GM19240 (cell line): ENCODE results near the gene SMIM22.

ENCODE experiments used
- DNase-seq: peaks from one replicate; pipeline ENCODE4 v3.0.0; 2011; ENCODE audit warnings: low spot score; ENCODE audit not compliant: insufficient read length

SMIM22 gene

GRCh38 chr16:4795828-4796572 is 831 bp downstream of the SMIM22 start:
- no peak for DNase-seq

- no peak for DNase-seq
Measured at GRCh38 chr16:4796982-4797804, 2.0 kb downstream of the SMIM22 start.

DNA sequence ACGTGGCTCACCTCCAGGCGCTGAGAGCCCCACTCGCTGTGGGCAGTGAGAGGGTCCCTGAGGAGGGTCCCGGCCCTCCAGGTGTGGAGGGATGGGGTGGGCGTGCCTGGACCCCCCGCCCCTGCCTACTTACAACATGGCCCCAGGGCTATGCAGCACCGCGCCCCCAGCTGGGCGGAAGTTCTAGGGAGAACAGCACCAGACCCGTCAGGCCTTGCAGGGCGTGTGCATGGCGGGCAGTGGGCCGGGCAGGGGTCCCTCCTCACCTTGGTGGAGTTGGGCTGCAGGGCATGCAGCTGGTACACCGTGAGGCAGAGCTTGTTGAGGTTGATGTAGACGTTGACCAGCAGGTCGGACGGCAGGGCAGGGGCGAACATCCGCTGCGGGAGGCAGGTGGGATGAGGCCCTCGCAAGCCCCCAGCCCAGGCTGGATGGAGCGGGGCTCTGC is 2.7 kb downstream of the SMIM22 start:
- DNase-seq = no peak

DNA sequence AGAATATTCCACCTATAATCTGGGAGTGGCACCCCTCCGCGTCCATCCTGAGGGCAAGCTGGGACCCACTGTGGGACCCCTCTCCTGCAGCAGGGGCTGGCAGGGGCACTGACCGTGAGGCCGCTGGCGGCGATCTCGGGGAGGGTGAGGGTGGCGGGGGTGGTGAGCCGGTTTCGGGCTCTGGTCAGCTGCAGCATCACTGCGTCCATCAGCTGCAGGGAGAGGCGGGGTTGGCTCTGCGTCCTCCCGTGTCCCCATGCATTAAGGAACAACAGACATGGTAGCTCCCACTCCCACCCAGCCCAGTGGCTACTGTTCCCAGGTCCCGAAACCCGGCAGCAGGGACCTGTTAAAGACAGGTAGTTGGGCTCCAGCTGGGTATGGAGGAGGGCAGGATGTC is 3.3 kb downstream of the SMIM22 start:
- DNase-seq = no peak

GRCh38 chr16:4799171-4799855 is 4.1 kb downstream of the SMIM22 start:
- DNase-seq = no peak

GRCh38 chr16:4800290-4801041 is 5.3 kb downstream of the SMIM22 start:
- no peak for DNase-seq

GRCh38 chr16:4801051-4801961 is 6.1 kb downstream of the SMIM22 start:
- no peak for DNase-seq

DNA sequence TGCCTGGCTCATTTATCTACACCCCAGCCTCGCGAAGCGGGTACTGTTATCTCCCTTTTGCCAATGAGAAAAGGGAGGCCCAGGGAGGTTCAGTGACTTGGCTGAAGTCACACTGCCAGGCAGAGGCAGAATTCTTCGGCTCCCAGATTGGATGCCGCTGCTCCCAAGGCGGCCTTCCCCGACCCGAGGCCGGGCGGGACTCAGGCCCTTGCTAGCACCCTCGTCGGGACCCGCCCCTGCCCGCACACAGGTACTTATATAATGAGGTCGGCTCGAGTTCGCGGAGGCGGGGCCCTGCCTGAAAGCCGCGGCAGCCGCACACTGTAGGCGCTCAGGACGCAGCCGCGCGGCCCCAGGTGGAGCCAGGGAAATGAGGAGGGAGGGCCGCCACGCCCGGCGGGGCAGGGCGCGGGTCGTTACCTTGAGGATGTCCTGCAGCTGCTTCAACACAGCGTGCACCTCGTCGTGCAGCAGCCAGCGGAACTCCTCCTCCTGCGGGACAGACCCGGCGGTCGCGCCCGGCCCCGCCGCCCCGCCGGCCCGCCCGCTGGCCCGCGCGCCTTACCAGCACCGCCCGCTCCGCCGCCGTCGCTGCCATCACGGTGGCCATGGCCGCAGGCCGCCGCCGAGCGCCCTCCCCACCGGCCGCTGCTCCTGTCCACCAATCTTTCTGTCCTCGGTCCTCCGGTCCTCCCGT is 6.9 kb downstream of the SMIM22 start, which contains the start of gene ROGDI:
TSS of gene ROGDI (minus strand) at position 672 of the 697 bp plus-strand sequence. CDS start at position 610, 62 bp downstream.
- DNase-seq = peak; percentile 60

GRCh38 chr16:4802659-4803287 is 7.6 kb downstream of the SMIM22 start:
- peak; percentile 89 for DNase-seq

GRCh38 chr16:4803401-4803844 is 8.3 kb downstream of the SMIM22 start:
- no peak for DNase-seq

DNA sequence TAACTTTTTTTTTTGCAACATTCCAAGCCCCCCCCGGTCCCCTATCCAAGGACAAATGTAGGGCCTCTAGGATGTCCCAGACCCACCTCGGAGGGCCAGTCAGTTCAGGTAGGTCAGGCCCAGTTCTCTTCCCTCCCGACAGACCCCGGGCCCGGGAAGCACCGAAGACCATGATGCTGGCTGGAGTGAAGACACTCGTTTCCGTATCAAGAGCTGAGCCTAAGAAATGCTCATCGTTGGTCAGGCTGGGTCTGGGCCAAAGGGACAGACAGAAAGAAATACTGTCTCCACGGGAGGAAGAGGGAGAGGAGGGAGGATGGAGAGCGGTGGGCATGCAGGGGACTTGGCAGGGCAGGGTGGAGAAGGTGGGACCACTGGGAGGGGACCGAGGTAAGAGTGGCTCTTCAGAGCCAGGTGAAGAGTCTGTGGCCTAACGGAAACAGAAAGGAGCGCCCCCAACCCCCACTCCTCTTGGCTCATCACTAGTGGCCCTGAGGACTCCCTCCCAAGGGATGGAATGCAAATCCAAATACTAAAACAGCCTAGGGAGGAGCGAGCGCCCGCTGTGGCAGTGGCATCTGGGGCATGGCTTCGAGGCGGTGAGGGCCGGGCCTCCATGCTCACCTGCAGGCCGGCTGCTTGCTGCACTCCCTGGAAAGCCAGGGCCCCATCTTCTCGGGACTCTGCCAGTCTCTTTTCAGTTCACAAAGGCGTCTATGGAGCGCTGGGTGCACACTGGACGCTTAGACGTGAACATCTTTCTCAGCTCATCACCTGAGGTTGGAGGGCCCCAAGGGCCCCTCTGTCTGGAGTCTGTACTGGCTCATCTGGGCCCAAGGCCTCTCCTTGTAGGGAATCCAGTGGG is 9.0 kb downstream of the SMIM22 start:
- DNase-seq = no peak

GRCh38 chr16:4805231-4805630 is 10.1 kb downstream of the SMIM22 start:
- no peak for DNase-seq

- no peak for DNase-seq
Measured at GRCh38 chr16:4806280-4806679, 11.1 kb downstream of the SMIM22 start.

DNA sequence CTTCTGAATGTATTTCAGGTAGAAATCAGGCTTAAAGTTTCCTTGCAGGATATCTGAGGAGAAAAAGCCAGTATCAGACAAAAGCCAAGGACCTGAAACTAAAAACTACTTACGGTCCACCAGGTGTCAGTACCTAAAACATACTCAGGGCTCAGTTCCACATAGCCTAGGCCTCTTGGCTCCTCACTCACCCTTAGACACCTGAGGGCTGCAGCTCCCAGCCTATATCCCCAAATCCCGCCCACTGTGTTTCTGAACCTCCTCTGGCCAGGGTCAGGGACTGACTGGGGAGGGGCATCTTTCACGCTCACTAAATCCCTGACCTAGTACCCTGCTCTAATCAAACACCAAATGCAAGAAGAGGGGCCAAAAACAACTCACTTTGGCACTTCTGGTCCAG is 16.1 kb downstream of the SMIM22 start:
- DNase-seq = no peak

- DNase-seq = no peak
Measured at GRCh38 chr16:4811773-4812172, 16.6 kb downstream of the SMIM22 start.

GRCh38 chr16:4813251-4814003 is 18.3 kb downstream of the SMIM22 start:
- DNase-seq = no peak

DNA sequence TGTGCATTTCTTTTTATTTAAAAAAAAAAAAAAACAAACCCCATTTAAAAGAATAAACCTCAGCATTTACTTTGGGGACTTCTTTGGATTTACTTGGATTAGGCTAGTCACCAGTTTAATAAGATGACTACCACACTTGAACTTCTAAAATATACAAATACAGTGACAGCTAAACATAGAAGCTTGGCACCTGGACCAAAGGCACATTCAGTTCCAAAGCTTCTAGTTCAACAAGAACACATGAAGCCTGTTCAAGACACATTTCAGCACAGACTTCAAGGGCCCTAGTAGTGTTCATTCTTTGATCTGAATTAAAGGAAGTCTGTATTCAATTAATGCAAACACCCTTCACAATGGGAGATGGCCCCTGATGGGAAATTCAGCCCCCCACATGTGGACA is 18.9 kb downstream of the SMIM22 start:
- no peak for DNase-seq
